IMR-90 (cell line): ENCODE results near the gene OPCML. TPM values are rescaled to one million over a fixed set of nuclear protein-coding genes. Genes with fewer than 3 reads are reported as not detected.

Experiments
- ATAC-seq: fragments of 200-7000 bp; cut with Tn5 transposase; 2 replicates; pipeline ENCODE4 v1.9.1; 2020; ENCODE audit warnings: low read depth, mild to moderate bottlenecking, moderate library complexity
- BruUV-seq: library from RNA; stranded (reverse); fragments of 400-500 nt; replicated peaks from 2 replicates; lab custom pipeline; 2021; lab: Mats Ljungman, UMichigan
- CTCF ChIA-PET: fragments of 300-600 bp; formaldehyde crosslinking; extraction: SDS; loops from one replicate; lab custom pipeline; 2021; ENCODE audit warnings: antibody characterized with exemption; lab: Yijun Ruan, JAX
- POLR2A ChIA-PET: fragments of 300-600 bp; sonication (Branson Sonifier 250); formaldehyde crosslinking; loops from one replicate; lab custom pipeline; 2022; ENCODE audit warnings: antibody characterized with exemption; ENCODE audit not compliant: unreplicated experiment; lab: Charles Lee
- DNase-seq: peaks from one replicate; pipeline ENCODE4 v3.0.0; 2013
- H2AFZ ChIP-seq: replicated peaks from 2 replicates; pipeline ENCODE3; 2013; ENCODE audit warnings: low read length, mild to moderate bottlenecking; ENCODE audit not compliant: poor library complexity
- H2AK5ac ChIP-seq: 2 replicates; pipeline ENCODE4 v1.6.1; 2013; ENCODE audit warnings: low read depth, low read length, inconsistent platforms
- H2AK9ac ChIP-seq: replicated peaks from 2 replicates; pipeline ENCODE3; 2013; ENCODE audit warnings: mild to moderate bottlenecking, low read depth, low read length, moderate library complexity; ENCODE audit not compliant: poor library complexity
- H2BK120ac ChIP-seq: 2 replicates; pipeline ENCODE4 v1.6.1; 2013; ENCODE audit warnings: low read depth, low read length, inconsistent platforms
- H2BK15ac ChIP-seq: 3 replicates; pipeline ENCODE4 v1.6.1; 2013; ENCODE audit warnings: low read depth, low read length, inconsistent platforms
- H2BK20ac ChIP-seq: 2 replicates; pipeline ENCODE4 v1.6.1; 2013; ENCODE audit warnings: low read depth, mild to moderate bottlenecking, inconsistent platforms, low read length, moderate library complexity
- H2BK5ac ChIP-seq: 2 replicates; pipeline ENCODE4 v1.6.1; 2013; ENCODE audit warnings: mild to moderate bottlenecking, low read depth, low read length, inconsistent platforms; ENCODE audit not compliant: poor library complexity, severe bottlenecking
- H3K14ac ChIP-seq: replicated peaks from 2 replicates; pipeline ENCODE4 v1.6.1; 2013; ENCODE audit warnings: low read depth, low read length, inconsistent platforms
- H3K18ac ChIP-seq: 2 replicates; pipeline ENCODE4 v1.6.1; 2013; ENCODE audit warnings: low read depth, low read length, control low read depth
- H3K23ac ChIP-seq: 2 replicates; pipeline ENCODE4 v1.6.1; 2013; ENCODE audit warnings: low read depth, low read length, inconsistent platforms
- H3K27ac ChIP-seq: 2 replicates; pipeline ENCODE4 v1.5.1; 2013; ENCODE audit warnings: mild to moderate bottlenecking, control low read depth, low read length; ENCODE audit not compliant: insufficient read depth
- H3K27me3 ChIP-seq: 2 replicates; pipeline ENCODE4 v1.6.1; 2013; ENCODE audit warnings: low read length; ENCODE audit not compliant: control insufficient read depth, insufficient read depth
- H3K36me3 ChIP-seq: 2 replicates; pipeline ENCODE4 v1.6.1; 2013; ENCODE audit warnings: low read length, mixed read lengths; ENCODE audit not compliant: control insufficient read depth, insufficient read depth
- H3K4ac ChIP-seq: 2 replicates; pipeline ENCODE4 v1.6.1; 2013; ENCODE audit warnings: low read depth, low read length, inconsistent platforms
- H3K4me1 ChIP-seq: 2 replicates; pipeline ENCODE4 v1.6.1; 2013; ENCODE audit warnings: low read length, mixed read lengths; ENCODE audit not compliant: control insufficient read depth, insufficient read depth
- H3K4me2 ChIP-seq: 2 replicates; pipeline ENCODE4 v1.6.1; 2013; ENCODE audit warnings: low read depth, mild to moderate bottlenecking, control low read depth, low read length, moderate library complexity
- H3K4me3 ChIP-seq: 2 replicates; pipeline ENCODE4 v1.5.1; 2013; ENCODE audit warnings: low read depth, mild to moderate bottlenecking, control low read depth, low read length, moderate library complexity; ENCODE audit not compliant: insufficient read depth
- H3K56ac ChIP-seq: 2 replicates; pipeline ENCODE4 v1.6.1; 2013; ENCODE audit warnings: low read length, inconsistent platforms; ENCODE audit not compliant: insufficient read depth; ENCODE audit errors: extremely low read depth
- H3K79me1 ChIP-seq, 2 experiments: 2 replicates each; pipeline ENCODE4 v1.6.1; 2013; ENCODE audit warnings: low read length in 2 of 2, inconsistent platforms in 1 of 2, low read depth in 1 of 2
- H3K9ac ChIP-seq: 2 replicates; pipeline ENCODE4 v1.6.1; 2013; ENCODE audit warnings: low read depth, low read length, control low read depth
- H3K9me1 ChIP-seq: 2 replicates; pipeline ENCODE4 v1.6.1; 2013; ENCODE audit warnings: low read length, inconsistent platforms; ENCODE audit not compliant: insufficient read depth
- H3K9me3 ChIP-seq: 2 replicates; pipeline ENCODE4 v1.6.1; 2013; ENCODE audit warnings: low read length; ENCODE audit not compliant: control insufficient read depth, insufficient read depth
- H4K20me1 ChIP-seq: 2 replicates; pipeline ENCODE4 v1.6.1; 2013; ENCODE audit warnings: low read length, inconsistent platforms; ENCODE audit not compliant: insufficient read depth
- H4K5ac ChIP-seq: 2 replicates; pipeline ENCODE4 v1.6.1; 2013; ENCODE audit warnings: mild to moderate bottlenecking, low read depth, low read length, control low read depth
- H4K8ac ChIP-seq, 2 experiments: 2 replicates each; pipeline ENCODE4 v1.6.1; 2013; ENCODE audit warnings: low read depth in 2 of 2, low read length in 2 of 2, control low read depth in 1 of 2, inconsistent platforms in 1 of 2
- H4K91ac ChIP-seq: 2 replicates; pipeline ENCODE4 v1.6.1; 2013; ENCODE audit warnings: low read depth, low read length, inconsistent platforms; ENCODE audit not compliant: insufficient read depth
- MAFK ChIP-seq: IDR thresholded peaks from 2 replicates; pipeline ENCODE4 v1.6.1; 2012; ENCODE audit warnings: low read depth, low read length, improper control_type of control experiment
- SMC3 ChIP-seq: fragments of 150-350 bp; IDR thresholded peaks from 2 replicates; pipeline ENCODE4 v1.6.1; 2016; ENCODE audit warnings: low read depth, mild to moderate bottlenecking, antibody characterized with exemption, low read length, moderate library complexity
- WGBS, 2 experiments: methylation state at CpG; one replicate each; pipeline versions ENCODE4 v1.1.5 to v1.1.7; 2013; ENCODE audit warnings: missing lambda C conversion rate in 2 of 2; ENCODE audit not compliant: insufficient read length in 1 of 2; ENCODE audit errors: extremely low coverage in 2 of 2; 5-methylcytosine and 5-hydroxymethylcytosine counted together
- dilution Hi-C: fragments of 300-500 bp; cut with HindIII; formaldehyde crosslinking; loops from one replicate; pipeline ENCODE4 v1.14.3; 2018; ENCODE audit warnings: low sequenced_read_pairs; ENCODE audit not compliant: unreplicated experiment
- in situ Hi-C: fragments of 300-500 bp; cut with MboI; formaldehyde crosslinking; loops from 3 replicates; pipeline ENCODE4 v1.14.3; 2019; ENCODE audit warnings: low sequenced_read_pairs, inconsistent platforms, mixed read lengths
- intact Hi-C: fragments of 100-400 bp; cut with micrococcal nuclease; formaldehyde crosslinking; loops from 2 replicates; pipeline ENCODE4 v1.10.0; 2022
- polyA plus RNA-seq, 3 experiments: library from polyadenylated mRNA; depleted of rRNA; stranded (reverse); fragments of >200 nt; gene quantifications; 2 replicates each; pipeline ENCODE4 v1.2.3, GENCODE V29; 2012; ENCODE audit warnings: low replicate concordance in 1 of 3
- total RNA-seq: library from RNA; depleted of rRNA; stranded (reverse); fragments of >200 nt; gene quantifications from 2 replicates; pipeline ENCODE4 v1.2.3, GENCODE V29; 2012

The OPCML gene
- total and polyA plus RNA-seq, 2 of the 4 experiments (the other 2 are of a cell fraction): under 0.01 to 2.6 TPM

- Histone ChIP-seq H3K4ac (no peak overlapping the region), H3K27ac (no peak overlapping the region), H2BK20ac (no peak overlapping the region), H3K36me3 (no peaks in the 10 kb centered on the region), H4K5ac (no peak overlapping the region), H3K4me3 (no peak overlapping the region), H2BK120ac (no peak overlapping the region), H3K56ac (no peak overlapping the region), H3K14ac (no peak overlapping the region), H3K9ac (no peak overlapping the region), H4K8ac (no peak overlapping the region), H2BK15ac (no peak overlapping the region), H4K91ac (no peak overlapping the region), H2AK5ac (no peak overlapping the region), H3K9me3 (no peaks in the 10 kb centered on the region), H2AK9ac (no peak overlapping the region), H3K79me1 (no peaks in the 10 kb centered on the region), H3K4me2 (no peak overlapping the region), H2BK5ac (no peak overlapping the region), H4K20me1 (no peaks in the 10 kb centered on the region), H3K18ac (no peak overlapping the region), H3K27me3 (peaks cover 6% of the 10 kb centered on the region), H3K4me1 (no peaks in the 10 kb centered on the region), H2AFZ (no peak overlapping the region), H3K9me1 (no peaks in the 10 kb centered on the region), H3K23ac (no peak overlapping the region)
- DNase-seq (no peak), ATAC-seq (no peak)
- ChIA-PET CTCF (no interaction called here), POLR2A (no interaction called here)
- no TSS peak for BruUV-seq
- intact Hi-C loops: no loop called here
- in situ Hi-C loops: no loop called here
- dilution Hi-C loops: no loop called here
- WGBS, 2 experiments: no CpG with 5 or more reads among the region's 4 CpGs
- TF ChIP-seq SMC3 (no peak), MAFK (peak; percentile 26; the same call in 1 of the 2 replicates)
These were observed 710.8 kb downstream of the OPCML start for GRCh38 chr11:132821499-132821898.
